DOHH2 (cell line): ENCODE measurements around the gene SCGB1C1.
"Not testable (repeated sequence)": the region's sequence is repeated elsewhere in the genome, so short reads cannot be mapped to it uniquely, and the experiment has no call there.

Source experiments
- H3F3A ChIP-seq: fragments of 200-600 bp; sonication (generic), shearing (Covaris generic); 2 replicates; pipeline ENCODE4 v1.6.0; 2016; ENCODE audit warnings: antibody characterized with exemption, mild to moderate bottlenecking; ENCODE audit not compliant: control insufficient read depth, insufficient read depth
- H3K27ac ChIP-seq: fragments of 200-600 bp; sonication (generic); 2 replicates; pipeline ENCODE4 v1.5.1; 2014; ENCODE audit warnings: low read depth, mild to moderate bottlenecking, low read length, moderate library complexity
- H3K27me3 ChIP-seq: fragments of 200-600 bp; sonication (generic); 2 replicates; pipeline ENCODE4 v1.6.1; 2014; ENCODE audit warnings: mild to moderate bottlenecking, low read length, mixed read lengths; ENCODE audit not compliant: control insufficient read depth
- H3K36me3 ChIP-seq: fragments of 200-600 bp; sonication (generic); 2 replicates; pipeline ENCODE4 v1.6.1; 2014; ENCODE audit warnings: mild to moderate bottlenecking, low read length, moderate library complexity, mixed read lengths; ENCODE audit not compliant: control insufficient read depth
- H3K4me1 ChIP-seq: fragments of 200-600 bp; sonication (generic); 2 replicates; pipeline ENCODE4 v1.6.1; 2014; ENCODE audit warnings: mild to moderate bottlenecking, low read length, mixed read lengths; ENCODE audit not compliant: control insufficient read depth
- H3K4me2 ChIP-seq: fragments of 200-600 bp; sonication (generic); 2 replicates; pipeline ENCODE4 v1.6.0; 2014; ENCODE audit warnings: mild to moderate bottlenecking, low read length, moderate library complexity
- H3K4me3 ChIP-seq: fragments of 200-600 bp; sonication (generic); 2 replicates; pipeline ENCODE4 v1.5.1; 2014; ENCODE audit warnings: mild to moderate bottlenecking, low read length, mixed read lengths
- H3K79me2 ChIP-seq: fragments of 200-600 bp; sonication (generic); 2 replicates; pipeline ENCODE4 v1.6.1; 2014; ENCODE audit warnings: mild to moderate bottlenecking, low read length, mixed read lengths; ENCODE audit not compliant: control insufficient read depth
- H3K9me2 ChIP-seq: fragments of 200-600 bp; sonication (generic); replicated peaks from 2 replicates; pipeline ENCODE4 v1.6.1; 2014; ENCODE audit warnings: mild to moderate bottlenecking, low read length, mixed read lengths; ENCODE audit not compliant: control insufficient read depth
- H3K9me3 ChIP-seq: fragments of 200-600 bp; sonication (generic); 2 replicates; pipeline ENCODE4 v1.6.1; 2014; ENCODE audit warnings: antibody characterized with exemption, low read length, mixed read lengths; ENCODE audit not compliant: control insufficient read depth, insufficient read depth
- H4K20me1 ChIP-seq: fragments of 200-600 bp; sonication (generic); 2 replicates; pipeline ENCODE4 v1.6.0; 2014; ENCODE audit warnings: low read depth, mild to moderate bottlenecking, antibody characterized with exemption, low read length, moderate library complexity; ENCODE audit not compliant: control insufficient read depth, insufficient read depth
- CTCF ChIP-seq: fragments of 200-600 bp; sonication (generic); IDR thresholded peaks from one replicate; pipeline ENCODE4 v1.5.1; 2014; ENCODE audit warnings: antibody characterized with exemption, mild to moderate bottlenecking, low read depth, low read length; ENCODE audit not compliant: poor library complexity, severe bottlenecking
- EZH2phosphoT487 ChIP-seq: fragments of 200-600 bp; sonication (generic); IDR thresholded peaks from 2 replicates; pipeline ENCODE4 v1.6.1; 2017; ENCODE audit warnings: borderline replicate concordance, mild to moderate bottlenecking, antibody characterized with exemption, low read length, moderate library complexity, mixed read lengths

The SCGB1C1 gene

DNA sequence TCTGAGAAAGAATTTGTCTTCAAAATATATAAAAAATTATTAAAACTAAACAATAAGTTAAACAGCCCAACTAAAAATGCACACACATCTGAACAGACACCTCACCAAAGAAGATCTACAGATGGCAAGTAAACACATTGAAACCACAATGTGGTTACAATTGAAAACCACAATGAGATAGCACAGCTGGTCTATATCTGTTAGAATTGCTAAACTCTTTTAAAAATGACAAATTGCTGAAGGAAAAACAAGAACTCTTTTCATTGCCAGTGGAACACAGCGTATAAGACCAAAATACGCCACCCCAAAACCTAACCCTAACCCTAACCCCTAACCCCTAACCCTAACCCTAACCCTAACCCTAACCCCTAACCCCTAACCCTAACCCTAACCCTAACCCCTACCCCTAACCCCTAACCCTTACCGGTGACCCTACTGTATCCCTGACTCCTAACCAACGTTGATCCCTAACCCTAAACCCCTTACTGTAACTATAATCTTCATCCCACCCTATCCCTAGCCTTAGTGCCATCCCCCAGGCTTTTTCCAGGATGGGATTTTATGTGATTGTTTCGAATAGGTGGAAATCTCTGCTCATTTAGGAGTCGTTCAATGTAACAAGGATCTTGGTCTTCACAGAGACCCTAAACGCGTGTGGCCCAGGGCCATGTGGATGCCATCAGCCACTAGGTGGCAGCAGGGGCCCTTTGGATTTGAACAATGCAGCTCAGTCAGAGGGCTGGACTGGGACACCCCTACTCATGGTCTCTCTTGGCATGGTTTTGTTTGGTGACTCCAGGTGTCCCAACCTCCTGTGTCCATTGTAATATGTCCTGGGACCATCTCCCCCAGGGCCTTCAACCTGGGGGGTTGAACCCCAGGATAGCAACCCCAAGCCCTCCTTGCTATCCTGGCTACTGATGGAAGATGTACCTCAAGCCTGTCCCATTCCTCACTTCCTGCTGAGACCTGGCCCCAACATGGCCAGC, 1.1 kb upstream of the SCGB1C1 start:
- TF ChIP-seq CTCF = peak; percentile 40
- H3K27ac ChIP-seq, H3K36me3 ChIP-seq, H3K9me2 ChIP-seq, H3K4me2 ChIP-seq, H3K4me3 ChIP-seq, H3F3A ChIP-seq, H3K9me3 ChIP-seq, H4K20me1 ChIP-seq, H3K4me1 ChIP-seq, H3K27me3 ChIP-seq, H3K79me2 ChIP-seq: not testable (repeated sequence)

DNA sequence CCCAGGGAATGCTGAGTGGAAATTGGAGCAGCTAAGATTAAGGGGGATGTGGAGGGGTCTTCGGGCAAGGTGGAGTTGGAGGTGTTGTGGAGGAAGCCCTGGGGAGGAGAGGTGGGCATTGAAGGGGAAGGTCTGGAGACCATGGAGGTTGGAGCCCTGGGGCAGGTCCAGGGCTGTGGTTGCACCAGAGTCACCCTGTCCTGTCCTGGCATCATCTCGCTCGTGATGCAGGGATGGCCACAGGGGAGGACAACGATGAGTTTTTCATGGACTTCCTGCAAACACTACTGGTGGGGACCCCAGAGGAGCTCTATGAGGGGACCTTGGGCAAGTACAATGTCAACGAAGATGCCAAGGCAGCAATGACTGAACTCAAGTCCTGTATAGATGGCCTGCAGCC, 603 bp downstream of the SCGB1C1 start:
- H3K9me3 ChIP-seq, H3K4me2 ChIP-seq, H3K4me1 ChIP-seq, H3K79me2 ChIP-seq, H3K9me2 ChIP-seq, H3K27ac ChIP-seq, H4K20me1 ChIP-seq, H3K4me3 ChIP-seq, H3K36me3 ChIP-seq, H3F3A ChIP-seq, H3K27me3 ChIP-seq: not testable (repeated sequence)

- Histone ChIP-seq H3K4me2 (no peak overlapping the region), H3K4me3 (no peak overlapping the region), H3F3A (no peaks in the 10 kb centered on the region), H3K79me2 (no peaks in the 10 kb centered on the region), H3K9me3 (no peaks in the 10 kb centered on the region), H4K20me1 (no peaks in the 10 kb centered on the region), H3K4me1 (no peaks in the 10 kb centered on the region), H3K36me3 (no peaks in the 10 kb centered on the region), H3K9me2 (no peaks in the 10 kb centered on the region), H3K27ac (no peak overlapping the region), H3K27me3 (no peaks in the 10 kb centered on the region)
- TF ChIP-seq EZH2phosphoT487 = no peak
- TF ChIP-seq CTCF = no peak
Measured at GRCh38 chr11:196786-197731, 4.2 kb downstream of the SCGB1C1 start.
